ENCODE data around the gene CTIF. TPM values are rescaled to one million over a fixed set of nuclear protein-coding genes. Genes with fewer than 3 reads are reported as not detected.

Gene CTIF
- total and polyA plus RNA-seq, 2 experiments from 2014 or later, result 8.6 to 14.4 TPM

DNA sequence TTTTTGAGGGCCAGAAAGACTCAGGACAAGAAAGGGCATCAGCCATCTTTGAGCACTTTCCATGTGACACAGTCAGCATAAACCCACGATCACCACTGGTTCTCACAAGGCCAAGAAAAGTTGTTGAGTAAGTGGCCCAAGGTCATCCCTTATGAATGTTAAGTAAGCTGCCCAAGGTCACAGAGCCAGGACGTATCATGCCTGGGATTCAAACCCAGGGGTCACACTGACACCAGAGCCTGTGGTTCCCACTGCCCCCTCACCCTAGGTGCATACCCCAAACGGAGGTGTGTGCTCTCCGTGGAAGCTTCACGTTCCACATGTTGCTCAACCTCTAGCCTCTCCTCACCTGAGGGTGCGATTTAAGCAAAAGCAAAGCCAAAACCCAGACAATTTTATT lies 2.3 kb upstream of the CTIF start:
- peaks cover 11% of the 10 kb centered on the region for H3K27me3 ChIP-seq (ENCODE audit: insufficient read depth)
- H3K9me2 ChIP-seq (ENCODE audit: insufficient read depth), result no peaks in the 10 kb centered on the region
- no peak overlapping the region for H3K27ac ChIP-seq (ENCODE audit: low read depth)
- H3F3A ChIP-seq (replicated peaks; ENCODE audit: low read depth), result peaks cover 8% of the 10 kb centered on the region; the same call in 1 of the 2 replicates
- DNase-seq (ENCODE audit: low spot score), result no peak
- peaks cover 1% of the 10 kb centered on the region for H3K79me2 ChIP-seq (replicated peaks; ENCODE audit: insufficient read depth)
- no peaks in the 10 kb centered on the region for H3K36me3 ChIP-seq (ENCODE audit: insufficient read depth)
- ATAC-seq, result no peak
- peaks cover 21% of the 10 kb centered on the region for H3K27me3 Mint-ChIP-seq (ENCODE audit: insufficient read depth, low read depth, poor library complexity)
- H3K4me3 Mint-ChIP-seq, result no peak overlapping the region
- H4K20me1 ChIP-seq (replicated peaks; ENCODE audit: insufficient read depth), result peaks cover 1% of the 10 kb centered on the region; the same call in 1 of the 2 replicates
- no peak overlapping the region for H3K4me3 ChIP-seq
- peaks cover 8% of the 10 kb centered on the region for H3K4me1 ChIP-seq (ENCODE audit: insufficient read depth)
- H2AFZ ChIP-seq, result 0 out of 2 replicates have a peak overlapping the region, but pooled peaks have one; percentile 28
- H3K27ac Mint-ChIP-seq, result no peak overlapping the region
- no peak for TF ChIP-seq ZNF114 (CRISPR knock-in tag; IDR thresholded peaks at IDR 0.05)
- no peak for TF ChIP-seq EZH2 (IDR thresholded peaks at IDR 0.05; ENCODE audit: low read depth, unreplicated experiment)
- TF ChIP-seq, protein P1, sequence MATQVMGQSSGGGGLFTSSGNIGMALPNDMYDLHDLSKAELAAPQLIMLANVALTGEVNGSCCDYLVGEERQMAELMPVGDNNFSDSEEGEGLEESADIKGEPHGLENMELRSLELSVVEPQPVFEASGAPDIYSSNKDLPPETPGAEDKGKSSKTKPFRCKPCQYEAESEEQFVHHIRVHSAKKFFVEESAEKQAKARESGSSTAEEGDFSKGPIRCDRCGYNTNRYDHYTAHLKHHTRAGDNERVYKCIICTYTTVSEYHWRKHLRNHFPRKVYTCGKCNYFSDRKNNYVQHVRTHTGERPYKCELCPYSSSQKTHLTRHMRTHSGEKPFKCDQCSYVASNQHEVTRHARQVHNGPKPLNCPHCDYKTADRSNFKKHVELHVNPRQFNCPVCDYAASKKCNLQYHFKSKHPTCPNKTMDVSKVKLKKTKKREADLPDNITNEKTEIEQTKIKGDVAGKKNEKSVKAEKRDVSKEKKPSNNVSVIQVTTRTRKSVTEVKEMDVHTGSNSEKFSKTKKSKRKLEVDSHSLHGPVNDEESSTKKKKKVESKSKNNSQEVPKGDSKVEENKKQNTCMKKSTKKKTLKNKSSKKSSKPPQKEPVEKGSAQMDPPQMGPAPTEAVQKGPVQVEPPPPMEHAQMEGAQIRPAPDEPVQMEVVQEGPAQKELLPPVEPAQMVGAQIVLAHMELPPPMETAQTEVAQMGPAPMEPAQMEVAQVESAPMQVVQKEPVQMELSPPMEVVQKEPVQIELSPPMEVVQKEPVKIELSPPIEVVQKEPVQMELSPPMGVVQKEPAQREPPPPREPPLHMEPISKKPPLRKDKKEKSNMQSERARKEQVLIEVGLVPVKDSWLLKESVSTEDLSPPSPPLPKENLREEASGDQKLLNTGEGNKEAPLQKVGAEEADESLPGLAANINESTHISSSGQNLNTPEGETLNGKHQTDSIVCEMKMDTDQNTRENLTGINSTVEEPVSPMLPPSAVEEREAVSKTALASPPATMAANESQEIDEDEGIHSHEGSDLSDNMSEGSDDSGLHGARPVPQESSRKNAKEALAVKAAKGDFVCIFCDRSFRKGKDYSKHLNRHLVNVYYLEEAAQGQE (IDR thresholded peaks at IDR 0.05; ENCODE audit: unreplicated experiment), result no peak
- no peak for TF ChIP-seq ETS1 (IDR thresholded peaks at IDR 0.05)
- no peak for TF ChIP-seq NANOG (IDR thresholded peaks at IDR 0.05; ENCODE audit: borderline replicate concordance)
- TF ChIP-seq JUNB (IDR thresholded peaks at IDR 0.05; ENCODE audit: unreplicated experiment), result no peak
- no peak for TF ChIP-seq EZH2phosphoT487 (IDR thresholded peaks at IDR 0.05; ENCODE audit: unreplicated experiment)
- no peak for TF ChIP-seq ZNF331 (CRISPR knock-in tag; IDR thresholded peaks at IDR 0.05; ENCODE audit: low read depth)
- TF ChIP-seq CREB1 (CRISPR knock-in tag; IDR thresholded peaks at IDR 0.05; ENCODE audit: low read depth), result no peak
- H3K4me1 Mint-ChIP-seq, result peaks cover 15% of the 10 kb centered on the region
- H3K4me2 ChIP-seq, result no peak overlapping the region
- H3K9me3 Mint-ChIP-seq, result no peaks in the 10 kb centered on the region; the same call in 2 of the 3 replicates
- H3K36me3 Mint-ChIP-seq (ENCODE audit: low read depth), result peaks cover 2% of the 10 kb centered on the region; the same call in 1 of the 3 replicates

DNA sequence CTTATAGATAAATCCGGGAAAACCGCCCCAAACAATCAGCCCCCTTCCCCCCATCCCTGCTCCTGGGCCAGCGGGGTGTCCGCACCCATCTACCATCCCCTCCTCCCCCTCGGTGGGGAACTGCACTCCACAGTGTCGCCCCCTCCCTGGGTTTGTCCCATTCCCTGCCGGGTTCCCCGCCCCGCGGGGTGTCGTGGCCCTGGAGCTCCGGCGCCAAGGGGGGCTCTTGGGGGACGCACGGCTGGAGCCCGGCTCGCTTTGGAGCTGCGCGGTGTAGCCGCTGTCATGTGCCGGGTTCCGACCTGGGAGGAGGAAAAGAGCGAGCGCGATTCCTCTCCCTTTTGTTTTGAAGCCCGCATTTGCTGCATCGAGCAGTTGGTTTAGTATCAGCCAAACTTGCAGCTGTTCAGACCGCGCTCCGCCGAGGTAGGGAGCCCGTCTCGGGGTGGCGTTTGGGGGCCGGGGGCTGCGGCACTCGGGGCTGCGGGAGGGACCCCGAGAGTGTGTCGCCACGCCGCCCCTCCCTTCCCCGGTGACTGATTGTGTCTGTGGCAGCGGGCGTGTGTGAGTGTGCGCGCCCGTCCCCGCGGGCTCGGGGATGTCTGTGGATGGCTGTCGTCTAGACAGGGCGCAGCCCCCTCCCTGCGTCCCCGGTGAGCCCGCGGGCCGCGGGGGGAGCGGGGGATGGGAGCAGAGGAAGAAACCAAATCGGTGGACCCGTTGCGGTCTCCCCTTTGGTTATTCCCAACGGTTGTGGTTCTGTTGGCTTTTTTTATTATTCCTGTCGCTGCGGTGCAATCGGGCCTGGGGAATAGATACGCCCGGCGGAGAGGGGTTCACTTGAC lies 797 bp downstream of the CTIF start:
- Histone ChIP-seq H3K27ac (ENCODE audit: low read depth) (no peak overlapping the region), H3K4me3 (peak overlapping the region; percentile 94), H3K9me2 (ENCODE audit: insufficient read depth) (peaks cover 5% of the 10 kb centered on the region; the same call in 1 of the 2 replicates), H3K27me3 (ENCODE audit: insufficient read depth) (peaks cover 24% of the 10 kb centered on the region), H3K36me3 (ENCODE audit: insufficient read depth) (no peaks in the 10 kb centered on the region), H3F3A (replicated peaks; ENCODE audit: low read depth) (peaks cover 26% of the 10 kb centered on the region), H3K79me2 (replicated peaks; ENCODE audit: insufficient read depth) (peaks cover 24% of the 10 kb centered on the region), H3K4me2 (peak overlapping the region; percentile 98), H2AFZ (peak overlapping the region; percentile 84), H4K20me1 (replicated peaks; ENCODE audit: insufficient read depth) (peaks cover 15% of the 10 kb centered on the region), H3K4me1 (ENCODE audit: insufficient read depth) (peaks cover 39% of the 10 kb centered on the region)
- peaks cover 24% of the 10 kb centered on the region for H3K27me3 Mint-ChIP-seq (ENCODE audit: insufficient read depth, low read depth, poor library complexity)
- H3K4me1 Mint-ChIP-seq, result peaks cover 42% of the 10 kb centered on the region
- ATAC-seq (peak; percentile 20), DNase-seq (ENCODE audit: low spot score) (peak; percentile 75)
- peaks cover 4% of the 10 kb centered on the region; the same call in 1 of the 3 replicates for H3K36me3 Mint-ChIP-seq (ENCODE audit: low read depth)
- no peak overlapping the region for H3K27ac Mint-ChIP-seq
- H3K9me3 Mint-ChIP-seq, result no peaks in the 10 kb centered on the region; the same call in 2 of the 3 replicates
- peak overlapping the region; percentile 82 for H3K4me3 Mint-ChIP-seq
- TF ChIP-seq ZNF114 (CRISPR knock-in tag; IDR thresholded peaks at IDR 0.05), result no peak
- no peak for TF ChIP-seq POLR2AphosphoS5 (IDR thresholded peaks at IDR 0.05; ENCODE audit: low read depth)
- TF ChIP-seq NANOG (IDR thresholded peaks at IDR 0.05; ENCODE audit: borderline replicate concordance), result no peak
- 0 out of 2 replicates have a peak, but pooled peaks have one; percentile 19 for TF ChIP-seq CREB1 (CRISPR knock-in tag; IDR thresholded peaks at IDR 0.05; ENCODE audit: low read depth)
- TF ChIP-seq, protein P2, sequence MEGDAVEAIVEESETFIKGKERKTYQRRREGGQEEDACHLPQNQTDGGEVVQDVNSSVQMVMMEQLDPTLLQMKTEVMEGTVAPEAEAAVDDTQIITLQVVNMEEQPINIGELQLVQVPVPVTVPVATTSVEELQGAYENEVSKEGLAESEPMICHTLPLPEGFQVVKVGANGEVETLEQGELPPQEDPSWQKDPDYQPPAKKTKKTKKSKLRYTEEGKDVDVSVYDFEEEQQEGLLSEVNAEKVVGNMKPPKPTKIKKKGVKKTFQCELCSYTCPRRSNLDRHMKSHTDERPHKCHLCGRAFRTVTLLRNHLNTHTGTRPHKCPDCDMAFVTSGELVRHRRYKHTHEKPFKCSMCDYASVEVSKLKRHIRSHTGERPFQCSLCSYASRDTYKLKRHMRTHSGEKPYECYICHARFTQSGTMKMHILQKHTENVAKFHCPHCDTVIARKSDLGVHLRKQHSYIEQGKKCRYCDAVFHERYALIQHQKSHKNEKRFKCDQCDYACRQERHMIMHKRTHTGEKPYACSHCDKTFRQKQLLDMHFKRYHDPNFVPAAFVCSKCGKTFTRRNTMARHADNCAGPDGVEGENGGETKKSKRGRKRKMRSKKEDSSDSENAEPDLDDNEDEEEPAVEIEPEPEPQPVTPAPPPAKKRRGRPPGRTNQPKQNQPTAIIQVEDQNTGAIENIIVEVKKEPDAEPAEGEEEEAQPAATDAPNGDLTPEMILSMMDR (conservative IDR thresholded peaks at IDR 0.05; ENCODE audit: low read depth in 2 of 2), result no peak
